Inflammatory macrophage treated with lipopolysaccharide for 1 hour (primary cell): ENCODE data around the gene ADAMTS7.

Experiments used
- DNase-seq, 2 donors: peaks; one replicate each; pipeline ENCODE4 v3.0.0-alpha.2; 2020 to 2022

ADAMTS7 gene

GRCh38 chr15:78714890-78715289 is 96.4 kb downstream of the ADAMTS7 start:
- DNase-seq: peak; percentile 21 to 41

- DNase-seq: no peak
Observed at GRCh38 chr15:78712797-78713515, 98.3 kb downstream of the ADAMTS7 start.

GRCh38 chr15:78711638-78712037 is 99.6 kb downstream of the ADAMTS7 start:
- no peak for DNase-seq

- DNase-seq: peak; percentile 22 to 75
Observed at GRCh38 chr15:78709263-78709882, 101.9 kb downstream of the ADAMTS7 start.
